GM19023 (cell line): ENCODE data around the gene CTNNA1.
"Not testable (repeated sequence)": the region's sequence is repeated elsewhere in the genome, so short reads cannot be mapped to it uniquely, and the experiment has no call there.

Source experiments
- ATAC-seq: cut with Tn5 transposase; IDR thresholded peaks from one replicate; pipeline ENCODE4 v1.9.1; 2021; ENCODE audit warnings: mild to moderate bottlenecking, moderate library complexity; ENCODE audit not compliant: unreplicated experiment

The CTNNA1 gene

GRCh38 chr5:138803935-138804334 lies 50.7 kb downstream of the CTNNA1 start:
- ATAC-seq: no peak

GRCh38 chr5:138805096-138805495 lies 51.9 kb downstream of the CTNNA1 start:
- no peak for ATAC-seq

GRCh38 chr5:138807182-138807581 lies 54.0 kb downstream of the CTNNA1 start:
- no peak for ATAC-seq

GRCh38 chr5:138809391-138809790 lies 56.2 kb downstream of the CTNNA1 start:
- no peak for ATAC-seq

GRCh38 chr5:138810861-138811260 lies 57.6 kb downstream of the CTNNA1 start:
- ATAC-seq: not testable (repeated sequence)

GRCh38 chr5:138815529-138815928 lies 62.3 kb downstream of the CTNNA1 start:
- no peak for ATAC-seq

- ATAC-seq: no peak
Measured at GRCh38 chr5:138817241-138817640, 64.0 kb downstream of the CTNNA1 start.

- no peak for ATAC-seq
Measured at GRCh38 chr5:138819081-138819480, 65.9 kb downstream of the CTNNA1 start.

GRCh38 chr5:138820695-138821094 lies 67.5 kb downstream of the CTNNA1 start:
- no peak for ATAC-seq

GRCh38 chr5:138824516-138824915 lies 71.3 kb downstream of the CTNNA1 start:
- ATAC-seq: no peak

- ATAC-seq: no peak
Measured at GRCh38 chr5:138824924-138825863, 72.0 kb downstream of the CTNNA1 start.

GRCh38 chr5:138828556-138828955 lies 75.3 kb downstream of the CTNNA1 start:
- no peak for ATAC-seq

- ATAC-seq: no peak
Measured at GRCh38 chr5:138829341-138829740, 76.1 kb downstream of the CTNNA1 start.

GRCh38 chr5:138831703-138832102 lies 78.5 kb downstream of the CTNNA1 start:
- ATAC-seq: no peak

- no peak for ATAC-seq
Measured at GRCh38 chr5:138832218-138832617, 79.0 kb downstream of the CTNNA1 start.

- no peak for ATAC-seq
Measured at GRCh38 chr5:138833080-138833479, 79.9 kb downstream of the CTNNA1 start.

GRCh38 chr5:138833726-138834480 lies 80.7 kb downstream of the CTNNA1 start:
- no peak for ATAC-seq

- not testable (repeated sequence) for ATAC-seq
Measured at GRCh38 chr5:138834853-138835252, 81.6 kb downstream of the CTNNA1 start.

- ATAC-seq: no peak
Measured at GRCh38 chr5:138837160-138837559, 83.9 kb downstream of the CTNNA1 start.

GRCh38 chr5:138840103-138840502 lies 86.9 kb downstream of the CTNNA1 start:
- no peak for ATAC-seq

- ATAC-seq: no peak
Measured at GRCh38 chr5:138841531-138841930, 88.3 kb downstream of the CTNNA1 start.
